GM12865 (cell line): ENCODE measurements around the gene BAG1.

Experiments
- DNase-seq: peaks from one replicate; pipeline ENCODE4 v3.0.0; 2010; ENCODE audit warnings: low read depth
- H3K4me3 ChIP-seq: 2 replicates; pipeline ENCODE4 v1.5.1; 2011; ENCODE audit warnings: mild to moderate bottlenecking, low read depth, low read length, control low read depth
- TF ChIP-seq, protein P1 (sequence below): IDR thresholded peaks from 2 replicates; pipeline ENCODE4 v1.5.1; 2011; ENCODE audit warnings: low read length, control low read depth, low read depth, inconsistent platforms; ENCODE audit not compliant: insufficient read depth; ENCODE audit errors: missing control alignments

Gene BAG1

DNA sequence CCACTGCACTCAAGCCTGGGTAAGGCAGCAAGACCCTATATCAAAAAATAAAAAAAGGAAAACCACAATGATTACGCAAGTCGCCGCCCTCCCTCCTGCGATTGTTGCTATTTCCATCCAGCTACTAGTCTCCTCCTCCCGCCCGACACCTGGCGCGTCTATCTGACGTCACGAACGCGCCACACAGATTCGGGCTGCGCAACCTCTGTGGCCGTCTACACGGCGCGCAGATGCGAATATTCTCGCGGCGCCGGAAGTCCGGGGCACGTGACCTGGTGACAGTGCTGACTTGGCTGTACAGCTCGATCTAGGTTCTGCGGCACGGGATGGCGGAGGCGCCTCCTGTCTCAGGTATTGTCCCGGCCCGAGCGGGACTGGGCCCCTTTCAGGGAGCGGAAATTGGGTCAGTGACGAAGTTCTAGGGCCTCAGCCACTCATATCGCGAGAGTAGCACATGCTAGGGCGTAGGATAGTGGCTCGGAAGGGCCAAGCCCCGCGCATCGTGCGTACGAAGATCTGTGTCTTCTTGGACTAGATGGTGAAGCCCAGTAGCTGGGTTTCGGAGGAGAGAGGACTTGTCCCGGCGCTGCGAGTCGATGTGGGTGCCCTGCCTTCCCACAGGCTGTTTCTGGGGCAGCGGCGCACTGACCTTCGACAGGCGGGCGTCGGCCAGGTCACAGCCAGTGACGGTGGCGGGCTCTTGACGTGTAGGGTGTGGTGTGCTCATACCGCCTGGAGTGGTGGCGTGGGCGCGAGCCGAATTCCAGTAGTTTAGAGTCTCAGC, 25.9 kb upstream of the BAG1 start, which contains the start of gene NFX1:
NFX1 (plus strand) TSS at position 270 of the 784 bp plus-strand sequence; CDS start at position 327, 57 bp downstream.
- H3K4me3 ChIP-seq, result peak within 1 kb of the TSS; percentile 85
- DNase-seq, result peak; percentile 99
- TF ChIP-seq, protein P1, sequence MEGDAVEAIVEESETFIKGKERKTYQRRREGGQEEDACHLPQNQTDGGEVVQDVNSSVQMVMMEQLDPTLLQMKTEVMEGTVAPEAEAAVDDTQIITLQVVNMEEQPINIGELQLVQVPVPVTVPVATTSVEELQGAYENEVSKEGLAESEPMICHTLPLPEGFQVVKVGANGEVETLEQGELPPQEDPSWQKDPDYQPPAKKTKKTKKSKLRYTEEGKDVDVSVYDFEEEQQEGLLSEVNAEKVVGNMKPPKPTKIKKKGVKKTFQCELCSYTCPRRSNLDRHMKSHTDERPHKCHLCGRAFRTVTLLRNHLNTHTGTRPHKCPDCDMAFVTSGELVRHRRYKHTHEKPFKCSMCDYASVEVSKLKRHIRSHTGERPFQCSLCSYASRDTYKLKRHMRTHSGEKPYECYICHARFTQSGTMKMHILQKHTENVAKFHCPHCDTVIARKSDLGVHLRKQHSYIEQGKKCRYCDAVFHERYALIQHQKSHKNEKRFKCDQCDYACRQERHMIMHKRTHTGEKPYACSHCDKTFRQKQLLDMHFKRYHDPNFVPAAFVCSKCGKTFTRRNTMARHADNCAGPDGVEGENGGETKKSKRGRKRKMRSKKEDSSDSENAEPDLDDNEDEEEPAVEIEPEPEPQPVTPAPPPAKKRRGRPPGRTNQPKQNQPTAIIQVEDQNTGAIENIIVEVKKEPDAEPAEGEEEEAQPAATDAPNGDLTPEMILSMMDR, result no peak

DNA sequence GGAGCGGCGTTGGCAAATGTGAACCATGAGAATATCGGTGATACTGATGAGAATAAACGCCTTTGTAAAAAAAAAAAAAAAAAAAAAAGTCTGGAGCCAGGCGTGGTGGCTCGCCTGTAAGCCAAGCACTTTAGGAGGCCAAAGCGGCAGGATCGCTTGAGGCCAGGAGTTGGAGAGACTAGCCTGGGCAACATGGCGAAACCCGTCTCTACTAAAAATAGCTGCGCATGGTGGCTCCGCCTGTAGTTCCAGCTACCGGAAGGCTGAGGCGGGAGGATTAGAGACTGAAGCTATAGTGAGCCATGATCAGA, 25.4 kb upstream of the BAG1 start:
- no peak for DNase-seq
- H3K4me3 ChIP-seq, result peak overlapping the region; percentile 85
- TF ChIP-seq, protein P1, result no peak

DNA sequence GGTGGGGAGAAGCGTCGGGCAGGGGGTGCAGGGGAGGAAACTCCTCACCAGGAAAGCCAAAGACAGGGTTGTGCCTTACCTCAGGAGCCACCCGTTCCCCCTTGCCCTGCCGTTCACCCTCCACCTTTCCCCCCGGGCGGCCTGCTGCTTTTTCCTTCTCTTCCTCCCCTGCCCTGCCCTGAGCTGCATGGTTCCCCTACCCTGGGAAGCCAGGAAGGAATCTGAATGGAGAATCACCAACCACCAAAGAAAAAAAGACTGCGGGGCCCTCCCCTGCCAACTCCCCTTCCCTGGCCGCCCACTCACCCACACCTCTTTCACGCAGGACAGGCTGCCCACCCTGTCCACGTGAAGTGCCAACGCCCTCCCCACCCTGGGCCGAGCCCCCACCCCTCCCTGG, 25.0 kb upstream of the BAG1 start:
- TF ChIP-seq, protein P1, result no peak
- peak overlapping the region; percentile 85 for H3K4me3 ChIP-seq
- DNase-seq, result no peak

DNA sequence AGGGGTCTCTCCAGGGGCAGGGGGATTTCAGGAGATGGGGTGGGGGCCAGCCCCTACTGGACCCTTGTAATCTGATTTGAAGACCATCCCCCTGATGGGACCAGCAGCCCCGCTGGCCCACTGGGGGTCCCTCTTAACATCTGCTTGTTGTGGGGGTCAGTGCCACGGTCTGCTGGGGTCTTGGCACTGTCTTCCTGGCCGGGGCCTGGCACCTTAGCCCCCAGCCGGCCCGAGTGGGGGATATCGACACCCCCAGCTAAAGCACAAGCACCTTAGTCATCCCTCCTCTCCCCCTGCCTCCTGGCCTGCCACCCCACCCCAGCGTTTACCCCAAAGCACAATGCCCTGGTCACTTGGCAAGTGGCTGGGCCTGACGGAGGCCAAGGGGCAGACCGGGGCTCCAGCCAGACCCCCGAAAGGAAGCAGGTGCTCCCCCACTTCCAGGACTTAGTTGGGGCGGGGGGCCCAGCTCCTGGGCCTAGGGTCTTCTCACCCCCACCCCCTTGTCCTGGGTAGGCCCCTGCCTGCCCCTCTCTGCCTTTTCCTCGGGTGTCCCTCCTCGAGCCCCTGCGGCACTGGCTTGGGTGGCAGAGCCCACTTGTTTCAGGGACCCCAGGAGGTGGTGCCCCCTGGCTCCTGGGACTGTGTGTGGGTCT, 24.4 kb upstream of the BAG1 start:
- peak overlapping the region; percentile 85 for H3K4me3 ChIP-seq
- DNase-seq, result no peak
- TF ChIP-seq, protein P1, result no peak

DNA sequence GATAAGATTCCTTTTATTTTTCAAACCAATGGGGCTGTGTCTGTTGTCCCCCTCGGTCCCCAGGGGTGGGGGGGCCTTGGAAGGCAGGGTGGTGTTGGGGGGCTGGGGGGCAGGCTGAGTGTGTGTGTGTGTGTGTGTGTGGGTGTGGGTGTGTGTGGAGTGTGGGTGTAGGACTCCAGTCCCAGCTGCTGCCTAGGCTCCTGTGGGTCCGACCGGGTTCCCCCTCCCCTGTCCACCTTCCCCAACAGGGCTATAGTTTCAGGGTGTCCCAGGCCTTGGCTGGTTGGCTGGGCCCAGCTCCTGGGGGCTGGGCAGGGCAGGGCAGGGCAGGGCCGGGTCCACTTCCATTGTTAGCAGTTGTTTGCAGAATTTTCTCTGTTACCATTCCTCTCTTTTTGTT, 23.7 kb upstream of the BAG1 start:
- TF ChIP-seq, protein P1, result no peak
- DNase-seq, result no peak
- H3K4me3 ChIP-seq, result no peak overlapping the region

DNA sequence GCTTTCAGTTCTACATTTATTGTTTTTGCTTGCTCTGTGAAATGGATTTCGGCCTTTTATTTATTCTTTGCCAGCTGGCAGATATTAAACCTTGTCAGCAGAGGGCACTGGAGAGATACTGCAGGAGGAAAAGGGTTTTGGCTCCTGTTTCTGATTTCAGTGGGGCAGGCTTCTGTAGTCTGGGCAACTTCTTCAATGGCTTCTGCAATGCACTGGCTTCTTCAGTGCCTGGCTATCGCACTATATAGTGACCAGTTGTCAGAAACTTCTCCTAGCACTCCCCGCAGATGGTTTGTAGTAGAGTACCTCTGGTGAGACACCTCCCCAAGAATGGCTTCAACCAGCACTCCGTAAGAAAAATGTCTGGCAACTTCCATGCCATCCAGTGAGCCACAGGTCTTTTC, 22.6 kb upstream of the BAG1 start:
- TF ChIP-seq, protein P1, result peak; percentile 68

More for the DNA sequence above, 22.6 kb upstream of the BAG1 start:
- DNase-seq, result peak; percentile 78
- no peak overlapping the region for H3K4me3 ChIP-seq
